HG02885 (cell line): ENCODE data around the gene SETD5.

Experiments
- ATAC-seq: cut with Tn5 transposase; IDR thresholded peaks from one replicate; pipeline ENCODE4 v1.9.1; 2021; ENCODE audit warnings: mild to moderate bottlenecking; ENCODE audit not compliant: unreplicated experiment, poor library complexity

The SETD5 gene

DNA sequence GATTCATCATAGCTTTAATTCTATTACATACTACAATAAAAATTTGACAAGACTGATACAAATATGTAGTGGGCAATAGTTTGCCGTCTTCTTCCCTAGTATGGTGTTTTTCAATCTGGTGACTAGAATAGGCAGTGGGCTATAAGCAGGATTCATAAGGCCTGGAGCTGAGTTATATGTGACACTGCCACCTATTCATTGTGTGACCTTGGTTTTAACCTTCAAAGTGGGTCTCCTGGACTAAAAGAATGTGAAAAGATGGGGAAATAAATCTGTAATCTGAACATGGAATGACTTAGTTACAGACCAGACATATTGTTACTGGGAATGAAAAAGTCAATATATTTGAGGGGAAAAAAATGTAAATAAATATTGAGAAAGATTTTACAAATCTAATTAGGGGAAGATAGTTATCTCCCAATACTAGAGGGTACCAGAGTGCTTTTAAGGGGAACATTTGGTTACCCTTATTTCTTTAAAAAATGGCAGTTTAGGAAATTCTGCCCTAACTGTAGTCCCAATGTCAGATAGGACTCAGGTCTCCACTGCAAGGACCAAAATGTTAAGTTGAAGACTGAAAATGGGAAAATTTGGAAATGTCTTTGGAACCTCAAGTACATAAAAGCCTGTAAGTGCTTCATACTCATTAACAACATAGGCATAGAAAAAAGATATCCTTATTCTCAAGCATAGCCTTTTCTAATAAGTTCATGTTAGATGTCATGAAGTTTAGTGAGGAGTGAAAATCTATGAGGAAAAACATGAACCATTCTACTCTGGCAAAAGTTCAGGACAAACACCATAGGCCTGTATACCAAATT, 10.7 kb upstream of the SETD5 start:
- ATAC-seq: no peak

DNA sequence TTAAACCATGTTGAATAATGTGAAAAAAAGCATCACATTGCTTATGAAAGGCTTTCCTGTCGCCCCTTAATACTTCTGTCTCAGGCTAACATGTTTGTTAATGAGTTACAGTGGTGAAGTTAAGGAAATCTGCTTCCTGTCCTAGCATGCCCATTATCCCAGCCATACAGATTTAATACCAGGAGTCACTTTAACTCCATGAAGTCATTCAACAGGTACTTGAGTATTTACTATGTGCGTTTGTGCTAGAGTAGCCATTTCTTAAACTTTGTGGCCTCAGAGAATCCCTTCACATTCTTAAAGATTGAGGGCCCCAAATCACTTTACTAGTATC, 10.1 kb upstream of the SETD5 start:
- ATAC-seq: no peak

DNA sequence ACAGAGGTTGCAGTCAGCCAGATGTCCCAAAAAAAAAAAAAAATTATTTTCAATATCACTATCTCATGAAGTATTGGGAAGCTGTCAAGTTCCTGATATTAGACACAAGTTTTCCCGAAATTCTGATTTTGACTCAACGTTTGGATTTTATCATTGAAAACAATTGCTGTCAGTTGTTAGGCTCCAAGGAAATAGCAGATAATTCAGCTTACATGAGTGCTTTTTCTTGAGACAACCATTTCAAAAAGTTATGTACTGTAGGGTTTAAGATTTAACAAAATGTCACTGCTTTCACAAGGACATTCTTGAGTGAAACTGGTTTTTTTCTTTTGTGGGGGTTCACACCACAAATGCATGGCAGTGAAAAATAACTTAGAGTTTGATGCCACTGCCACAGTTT, 9.3 kb upstream of the SETD5 start:
- ATAC-seq: no peak

DNA sequence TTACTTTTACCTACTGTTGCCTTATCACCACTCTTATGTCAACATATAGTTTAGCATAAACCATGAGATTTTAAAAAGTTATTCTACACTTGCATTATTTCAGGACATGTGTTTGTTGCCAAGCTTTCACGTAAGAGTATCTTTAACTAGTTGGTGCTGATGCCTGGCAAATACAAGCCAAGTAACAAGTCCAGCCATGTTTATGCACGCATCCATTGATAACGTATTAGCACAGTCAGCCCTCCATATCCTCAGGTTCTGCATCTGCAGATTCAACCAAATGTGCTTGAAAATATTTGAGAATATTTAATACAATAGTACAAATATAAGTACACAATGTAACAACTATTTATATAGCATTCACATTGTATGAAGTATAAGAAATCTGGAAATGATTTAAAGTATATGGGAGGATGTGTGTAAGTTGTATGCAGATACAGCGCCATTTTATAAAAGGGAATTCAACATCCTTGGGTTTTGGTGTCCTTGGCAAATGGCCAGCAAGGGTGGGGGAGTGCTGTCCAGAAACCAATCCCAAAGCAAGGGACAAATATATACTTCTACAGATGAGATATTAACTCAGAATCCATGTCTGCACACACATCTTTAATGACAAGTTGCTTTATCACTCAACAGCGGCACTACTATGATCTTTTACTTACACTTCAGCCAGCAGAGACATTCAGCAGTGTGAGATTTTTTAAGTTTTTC, 8.7 kb upstream of the SETD5 start:
- ATAC-seq: no peak

DNA sequence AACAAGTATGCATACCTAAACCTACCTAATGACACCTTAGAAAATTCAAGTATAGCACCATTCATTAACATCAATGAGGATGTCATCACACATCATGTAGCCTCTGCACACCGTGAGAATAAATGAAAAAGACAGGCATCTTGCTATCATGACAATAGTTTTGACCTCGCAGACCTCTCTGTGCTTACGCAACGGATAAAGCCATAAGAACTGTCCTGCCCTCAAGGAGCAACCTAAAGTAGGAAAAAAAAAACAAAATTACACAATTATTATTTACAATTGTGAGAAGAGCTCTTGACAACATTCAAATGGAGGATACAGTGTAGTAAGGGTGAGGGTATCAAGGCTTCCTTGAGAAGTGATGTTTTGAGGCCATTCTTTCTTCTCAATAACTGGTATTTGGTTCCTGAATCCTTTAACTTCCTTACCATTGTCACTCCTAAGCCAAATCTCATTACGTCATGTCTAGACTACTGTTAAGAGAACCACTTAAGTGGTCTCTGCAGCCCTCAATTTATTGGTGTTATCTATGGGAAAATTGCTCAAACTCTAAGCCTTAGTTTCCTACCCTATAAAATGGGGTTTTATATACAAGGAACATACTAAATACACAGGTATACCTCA, 7.0 kb upstream of the SETD5 start:
- no peak for ATAC-seq

DNA sequence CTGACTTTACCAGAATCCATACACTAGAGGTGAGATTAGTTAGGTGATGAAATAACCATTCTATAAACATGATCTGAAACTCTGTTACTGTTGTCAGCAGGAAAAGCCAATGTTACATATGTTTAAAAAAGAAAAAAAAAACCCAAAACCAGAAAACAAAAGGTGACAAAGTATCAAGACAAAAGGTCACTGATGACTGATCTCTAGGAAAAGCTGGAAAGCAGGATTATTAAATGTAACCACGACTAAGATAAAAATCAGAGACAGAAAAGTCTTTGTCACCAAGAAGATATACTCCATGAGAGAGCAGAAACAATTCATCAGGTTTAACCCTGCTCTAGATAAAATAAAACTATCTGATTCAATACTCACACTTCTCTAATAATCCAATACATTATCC, 5.4 kb upstream of the SETD5 start:
- ATAC-seq: no peak

DNA sequence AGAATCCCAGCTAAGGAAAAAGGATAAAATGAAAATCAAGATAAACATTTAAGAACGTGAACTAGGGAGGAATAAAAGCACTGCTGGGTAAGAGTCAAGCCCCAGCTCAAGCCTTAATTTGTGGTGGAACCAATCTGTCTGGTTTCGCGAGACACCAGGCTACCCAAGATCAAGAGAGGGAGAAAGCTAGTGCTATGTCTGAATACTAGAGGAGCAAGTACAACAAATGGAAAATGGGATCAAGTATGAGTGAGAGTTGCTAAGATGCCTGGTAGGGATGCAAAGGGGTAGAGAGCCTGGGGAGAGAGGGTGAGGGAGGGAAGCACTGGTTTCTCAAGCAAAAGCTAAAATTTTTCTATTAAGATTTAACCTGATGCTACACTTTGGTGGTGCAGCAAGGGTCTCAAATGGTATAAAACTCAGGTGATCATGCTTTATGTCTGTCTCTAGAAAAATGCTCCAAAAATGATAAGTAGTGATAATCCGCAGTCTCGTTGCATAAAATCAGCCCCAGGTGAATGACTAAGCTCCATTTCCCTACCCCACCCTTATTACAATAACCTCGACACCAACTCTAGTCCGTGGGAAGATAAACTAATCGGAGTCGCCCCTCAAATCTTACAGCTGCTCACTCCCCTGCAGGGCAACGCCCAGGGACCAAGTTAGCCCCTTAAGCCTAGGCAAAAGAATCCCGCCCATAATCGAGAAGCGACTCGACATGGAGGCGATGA, 1.7 kb upstream of the SETD5 start:
- ATAC-seq: no peak

DNA sequence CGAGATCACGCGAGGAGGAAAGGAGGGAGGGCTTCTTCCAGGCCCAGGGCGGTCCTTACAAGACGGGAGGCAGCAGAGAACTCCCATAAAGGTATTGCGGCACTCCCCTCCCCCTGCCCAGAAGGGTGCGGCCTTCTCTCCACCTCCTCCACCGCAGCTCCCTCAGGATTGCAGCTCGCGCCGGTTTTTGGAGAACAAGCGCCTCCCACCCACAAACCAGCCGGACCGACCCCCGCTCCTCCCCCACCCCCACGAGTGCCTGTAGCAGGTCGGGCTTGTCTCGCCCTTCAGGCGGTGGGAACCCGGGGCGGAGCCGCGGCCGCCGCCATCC, 1.1 kb upstream of the SETD5 start:
- peak; percentile 32 for ATAC-seq

DNA sequence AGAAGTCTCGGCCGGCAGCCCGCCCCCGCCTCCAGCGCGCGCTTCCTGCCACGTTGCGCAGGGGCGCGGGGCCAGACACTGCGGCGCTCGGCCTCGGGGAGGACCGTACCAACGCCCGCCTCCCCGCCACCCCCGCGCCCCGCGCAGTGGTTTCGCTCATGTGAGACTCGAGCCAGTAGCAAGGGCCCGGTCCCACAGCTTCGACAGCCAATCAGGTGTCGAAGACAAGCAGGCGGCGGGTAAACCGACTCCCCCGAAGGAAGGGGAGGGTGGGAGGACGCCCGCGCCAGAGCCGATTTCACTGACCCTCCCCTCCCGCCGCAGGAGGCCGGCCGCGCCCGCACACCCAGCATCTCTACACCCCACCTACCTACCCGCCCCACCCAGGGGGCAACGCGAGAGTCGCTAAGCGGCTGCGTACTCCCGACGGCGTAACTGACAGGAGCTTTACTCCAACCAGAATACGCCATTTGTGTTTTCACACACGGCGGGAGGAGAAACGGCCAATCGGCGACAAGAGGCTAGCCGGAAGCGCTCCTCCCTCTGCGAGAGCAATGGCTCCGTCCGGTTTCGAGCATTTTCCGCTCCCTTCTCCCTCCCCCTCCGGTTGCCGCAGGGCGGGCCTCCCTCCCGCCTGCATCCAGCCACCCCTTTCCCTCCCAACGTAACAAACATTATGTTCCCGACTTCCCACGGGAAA, 633 bp upstream of the SETD5 start:
- peak; percentile 73 for ATAC-seq

DNA sequence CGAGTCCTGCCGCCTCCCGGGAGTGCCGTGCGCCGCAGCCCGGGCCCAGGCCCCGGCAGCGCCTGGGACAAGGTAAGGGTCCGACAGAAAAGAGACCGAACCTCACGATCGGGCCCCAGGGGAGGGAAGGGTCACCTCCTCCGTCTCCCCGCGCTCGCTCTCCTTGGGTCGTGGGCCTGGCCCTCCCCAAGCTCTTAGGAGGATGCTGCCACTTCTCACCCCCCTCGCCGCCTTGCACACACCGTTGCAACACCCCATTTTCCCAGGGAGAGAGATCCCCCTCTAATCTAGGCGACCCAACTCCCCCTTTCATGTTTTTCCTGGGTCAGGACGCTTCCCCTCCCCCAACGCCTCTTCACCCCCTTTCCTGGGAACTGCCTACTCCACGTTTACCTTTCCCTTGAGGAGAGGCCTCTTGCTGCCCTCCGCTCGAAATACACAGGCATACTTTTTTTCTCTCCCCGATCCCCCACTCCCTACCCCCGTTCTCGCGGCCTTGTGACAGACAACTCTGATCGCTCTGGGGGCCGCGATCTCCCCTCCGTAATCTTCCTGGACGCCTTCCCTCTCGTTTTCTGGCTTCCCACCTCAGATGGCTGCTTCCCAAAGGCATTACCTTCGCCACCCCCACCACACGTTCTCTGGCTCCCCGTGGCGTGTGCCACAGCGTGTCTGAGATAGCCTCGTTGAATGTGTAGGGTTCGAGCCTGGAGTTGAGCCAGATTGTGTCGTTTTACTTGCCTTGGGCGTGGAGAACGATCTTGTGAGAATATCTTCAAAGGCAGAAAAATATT, 688 bp downstream of the SETD5 start:
- ATAC-seq: no peak

DNA sequence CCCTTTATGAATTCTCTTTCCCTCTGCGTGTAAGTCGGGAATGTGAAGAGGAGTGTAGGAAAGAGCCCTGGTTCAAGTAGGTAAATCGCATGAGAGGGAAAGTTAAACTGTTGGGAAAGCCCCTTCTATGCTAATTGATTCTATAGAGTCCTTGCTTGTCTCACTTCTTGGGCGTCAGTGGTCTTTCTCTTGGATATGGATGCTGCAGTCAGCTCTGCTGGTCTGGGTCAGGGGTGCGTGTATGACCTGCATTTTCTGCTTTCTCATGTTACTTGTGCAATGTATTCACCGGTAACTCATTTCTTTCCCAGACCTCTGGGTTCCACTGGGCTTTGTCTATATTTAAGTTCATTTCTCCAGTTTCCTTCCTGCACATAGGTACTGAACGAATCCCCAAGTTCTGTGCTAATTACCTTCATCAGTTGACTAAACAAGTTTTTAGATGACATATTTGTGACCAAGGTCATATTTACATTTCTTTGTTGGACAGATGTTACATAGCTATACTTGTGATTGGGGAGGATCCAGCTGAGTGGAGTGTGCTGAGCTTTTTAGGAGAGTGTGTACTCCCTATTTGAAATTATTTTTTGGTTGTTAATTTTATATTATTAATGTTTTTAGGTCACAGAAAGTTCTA, 1.4 kb downstream of the SETD5 start:
- ATAC-seq: no peak

DNA sequence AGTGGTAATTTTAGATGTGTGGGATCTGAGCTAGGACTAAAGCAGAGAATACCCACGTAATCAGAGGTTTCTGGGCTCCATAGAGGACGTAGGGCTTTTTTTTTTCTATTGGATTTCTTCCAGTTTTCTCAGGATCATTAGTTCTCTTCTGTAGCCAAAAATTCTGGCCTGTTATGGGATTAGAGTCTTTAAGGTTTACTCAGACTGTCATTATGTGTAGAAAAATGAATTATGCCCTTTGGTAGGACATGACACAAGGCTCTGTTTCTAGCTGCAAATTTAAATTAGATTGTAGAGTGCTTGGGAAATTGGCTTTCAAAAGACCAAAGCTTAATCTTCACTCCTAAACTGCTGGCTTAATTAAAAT, 1.9 kb downstream of the SETD5 start:
- no peak for ATAC-seq

DNA sequence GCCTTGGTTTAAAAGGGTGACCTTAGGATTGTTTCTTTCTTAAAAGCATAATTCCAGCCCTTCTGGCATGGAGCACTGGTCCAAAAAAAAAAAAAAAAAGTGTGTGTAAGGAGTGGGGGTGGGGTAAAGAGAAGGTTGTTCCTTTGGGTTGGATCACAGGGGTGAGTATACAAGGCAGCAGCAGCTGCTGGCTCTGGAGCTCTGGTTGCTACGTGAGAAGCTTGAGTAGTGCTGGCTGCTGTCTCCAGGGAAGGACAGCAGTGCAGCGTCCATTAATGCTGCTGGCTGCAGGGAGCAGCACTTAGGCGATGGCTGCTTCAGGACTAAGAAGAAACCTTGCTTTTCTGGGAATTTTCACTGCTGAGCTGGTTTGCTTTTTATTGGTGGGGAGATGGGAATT, 2.3 kb downstream of the SETD5 start:
- ATAC-seq: no peak

DNA sequence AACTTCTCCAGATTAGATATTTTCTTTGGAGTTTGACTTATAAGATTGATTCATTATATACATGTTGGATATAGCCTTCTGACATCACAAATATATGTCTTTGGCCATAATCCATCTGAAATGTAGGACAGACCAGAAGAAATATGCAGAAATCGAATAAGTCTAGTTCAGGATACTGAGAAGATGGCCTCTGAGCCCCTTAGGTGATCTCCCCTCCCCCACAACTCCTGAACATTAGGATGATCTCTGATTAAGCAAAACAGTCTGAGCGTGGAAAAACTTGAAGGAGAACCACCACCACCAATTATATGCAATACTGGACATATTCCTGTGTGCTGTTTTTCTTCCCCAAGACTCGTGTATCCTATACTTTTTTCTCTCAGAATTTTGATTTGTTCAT, 3.2 kb downstream of the SETD5 start:
- no peak for ATAC-seq

DNA sequence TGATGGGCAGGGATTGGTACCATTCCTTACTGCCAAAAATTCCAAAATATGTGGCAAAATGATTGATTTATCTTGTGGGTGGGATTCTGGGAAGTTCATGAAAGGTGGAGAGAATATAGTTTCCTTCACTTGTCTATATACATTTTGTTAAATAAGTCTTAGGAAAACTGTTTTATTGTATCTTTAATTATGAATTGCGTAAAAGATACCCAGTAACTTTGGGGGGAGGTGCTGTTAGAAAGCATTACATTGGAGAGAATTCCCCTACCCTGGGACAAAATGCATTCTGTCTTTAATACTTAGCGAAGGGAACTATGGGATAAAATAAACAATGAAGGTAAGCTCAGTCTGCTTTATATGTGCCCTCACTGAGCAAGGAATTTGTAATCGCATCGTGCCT, 4.6 kb downstream of the SETD5 start:
- no peak for ATAC-seq

DNA sequence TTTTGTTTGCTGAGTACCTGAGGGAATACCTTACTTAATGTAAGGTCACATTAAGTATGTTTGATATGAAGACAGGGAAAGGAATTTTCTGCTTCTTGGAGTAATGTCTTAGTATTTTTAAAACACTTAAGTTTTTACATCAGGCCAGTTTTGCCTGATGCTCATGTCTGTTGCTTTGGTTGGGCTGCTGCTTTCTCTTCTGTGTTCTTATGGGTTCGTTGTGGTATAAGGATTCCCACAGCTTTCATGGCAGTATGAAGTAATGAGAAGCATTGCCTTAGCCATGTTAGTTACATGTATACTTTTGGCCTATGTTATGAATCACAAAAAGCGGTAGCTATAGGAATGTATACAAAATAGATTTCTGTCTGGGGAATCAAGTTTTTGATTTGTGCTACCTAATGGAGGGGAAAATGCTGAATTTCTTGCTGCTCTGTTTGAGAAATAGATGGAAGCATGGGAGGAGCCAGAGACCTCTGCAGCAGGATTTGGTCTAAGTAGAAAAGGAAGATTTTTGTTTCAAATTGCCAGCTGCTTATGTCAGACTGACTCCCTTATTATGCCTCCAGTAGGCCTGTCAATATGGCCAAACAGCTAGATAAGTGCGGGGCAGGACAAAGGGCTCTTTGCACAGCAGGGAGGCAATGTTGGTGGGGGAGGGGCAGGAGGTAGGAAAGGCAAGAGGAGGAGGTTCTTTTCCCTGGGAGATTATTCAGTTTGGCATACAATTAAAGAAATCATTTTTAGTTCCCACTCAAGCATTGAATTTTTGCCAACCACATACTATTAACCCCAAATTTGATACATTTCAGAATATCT, 5.2 kb downstream of the SETD5 start:
- no peak for ATAC-seq

DNA sequence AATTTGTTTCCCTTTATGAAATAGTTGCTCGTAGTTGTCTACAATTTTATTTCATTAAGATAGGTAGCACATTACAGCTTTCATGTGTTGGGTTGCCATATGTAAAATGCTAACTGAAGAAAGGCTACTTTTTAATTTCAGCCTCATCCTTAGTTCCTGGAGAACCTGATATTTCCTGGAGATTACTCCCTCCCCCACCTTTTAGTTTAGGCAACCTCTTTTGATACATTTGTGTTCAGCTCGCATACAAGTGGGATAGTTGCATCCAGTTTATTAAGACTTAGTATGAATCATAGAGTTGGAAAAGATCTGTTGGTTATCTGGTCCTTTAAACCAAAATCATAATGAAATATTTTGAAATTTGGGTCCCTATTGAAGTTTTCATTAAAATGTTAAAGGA, 6.0 kb downstream of the SETD5 start:
- no peak for ATAC-seq

DNA sequence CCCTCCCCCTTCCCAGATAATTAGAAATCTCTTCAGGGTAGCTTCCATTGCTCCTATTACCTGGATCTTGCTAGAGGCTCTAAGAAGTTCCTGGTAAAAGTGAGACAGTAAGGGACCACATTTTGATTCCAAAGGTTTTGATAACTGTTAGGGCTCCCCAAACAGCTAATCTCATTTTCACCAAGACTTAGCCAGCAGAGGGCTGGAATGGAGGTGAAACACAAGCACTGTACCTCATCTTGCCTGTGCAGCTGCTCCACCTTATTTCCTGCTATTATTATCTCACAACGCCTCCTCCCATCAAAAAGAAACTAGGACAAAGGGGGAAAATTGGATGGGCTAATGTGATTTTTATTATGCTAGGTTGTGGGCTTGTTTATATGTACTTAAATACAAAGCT, 7.3 kb downstream of the SETD5 start:
- peak; percentile 40 for ATAC-seq

DNA sequence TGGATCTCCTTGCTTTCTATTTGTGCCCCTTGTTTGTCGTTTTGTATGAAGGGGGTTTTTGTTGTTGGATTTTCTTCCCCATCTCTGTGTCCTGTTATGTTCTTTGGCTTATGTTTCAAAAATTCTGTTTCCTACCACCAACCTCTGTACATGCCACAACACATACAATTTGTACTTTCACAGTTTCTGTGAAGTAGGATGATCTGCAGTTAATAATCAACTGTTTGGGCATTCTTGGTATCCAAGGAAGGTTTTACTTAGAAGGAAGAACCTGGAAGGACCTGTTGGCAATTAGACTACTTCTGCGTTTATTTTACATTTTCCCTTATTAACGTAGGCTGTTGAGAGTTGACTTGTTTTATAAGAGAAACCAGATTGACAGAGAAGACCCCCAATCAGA, 8.3 kb downstream of the SETD5 start:
- ATAC-seq: no peak
